GM21367 (cell line): ENCODE results near the gene IFITM1.
A peak's percentile ranks its signal among the peaks of the same experiment; 100 is the strongest.

Experiments used
- ATAC-seq: cut with Tn5 transposase; IDR thresholded peaks from one replicate; pipeline ENCODE4 v1.9.1; 2021; ENCODE audit not compliant: unreplicated experiment

IFITM1 gene

DNA sequence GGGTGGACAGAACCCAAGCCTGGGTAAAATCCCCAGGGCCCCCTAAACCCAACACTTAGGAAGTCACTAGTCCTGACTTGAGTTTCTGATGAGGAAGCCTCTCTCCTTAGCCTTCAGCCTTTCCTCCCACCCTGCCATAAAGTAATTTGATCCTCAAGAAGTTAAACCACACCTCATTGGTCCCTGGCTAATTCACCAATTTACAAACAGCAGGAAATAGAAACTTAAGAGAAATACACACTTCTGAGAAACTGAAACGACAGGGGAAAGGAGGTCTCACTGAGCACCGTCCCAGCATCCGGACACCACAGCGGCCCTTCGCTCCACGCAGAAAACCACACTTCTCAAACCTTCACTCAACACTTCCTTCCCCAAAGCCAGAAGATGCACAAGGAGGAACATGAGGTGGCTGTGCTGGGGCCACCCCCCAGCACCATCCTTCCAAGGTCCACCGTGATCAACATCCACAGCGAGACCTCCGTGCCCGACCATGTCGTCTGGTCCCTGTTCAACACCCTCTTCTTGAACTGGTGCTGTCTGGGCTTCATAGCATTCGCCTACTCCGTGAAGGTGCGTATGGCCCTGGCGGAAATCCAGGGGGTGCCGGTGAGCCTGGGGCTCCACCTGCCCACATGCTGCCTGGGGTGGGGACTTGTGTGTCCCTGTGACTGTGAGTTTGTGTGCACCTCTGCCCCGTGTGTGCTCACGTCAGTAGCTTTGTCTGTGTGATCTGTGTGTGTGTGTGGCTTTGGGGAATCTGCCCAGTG is at the start of gene IFITM1:
Gene IFITM1 (plus strand): TSS at position 254 of the 767 bp plus-strand sequence. CDS start 131 bp downstream, at position 385.
- no peak for ATAC-seq

DNA sequence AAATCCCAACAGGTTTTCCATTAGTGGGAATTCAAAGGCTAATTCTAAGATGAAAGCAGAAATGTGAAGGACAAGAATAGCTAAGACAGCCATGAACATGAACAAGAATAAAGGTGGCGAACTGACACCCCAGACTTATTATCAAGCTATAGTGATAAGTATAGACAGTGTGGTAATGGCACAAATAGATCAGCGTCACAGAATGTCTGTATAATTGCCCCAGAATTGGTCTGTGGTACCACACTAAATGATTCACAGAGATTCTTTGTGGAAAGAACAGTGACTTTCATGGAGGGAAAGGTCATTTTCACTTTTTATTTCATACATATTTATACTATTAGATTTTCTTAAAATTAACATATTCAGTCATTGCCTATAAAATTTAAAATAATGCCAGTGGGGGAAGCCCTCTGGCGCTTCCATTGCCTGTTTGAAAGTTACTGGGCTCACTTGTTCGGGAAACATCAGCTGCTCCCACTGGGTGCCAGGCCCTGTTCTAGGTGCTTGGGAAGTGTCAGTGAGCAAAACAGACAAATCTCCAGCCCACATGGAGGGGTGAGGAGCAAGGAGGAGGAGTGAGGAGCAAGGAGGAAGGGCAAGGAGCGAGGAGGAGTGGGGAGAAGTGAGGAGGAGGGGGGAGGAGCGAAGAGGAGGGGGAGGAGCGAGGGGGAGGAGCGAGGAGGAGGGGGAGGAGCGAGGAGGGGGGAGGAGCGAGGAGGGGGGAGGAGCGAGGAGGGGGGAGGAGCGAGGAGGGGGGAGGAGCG is 47.0 kb upstream of the IFITM1 start:
- no peak for ATAC-seq

DNA sequence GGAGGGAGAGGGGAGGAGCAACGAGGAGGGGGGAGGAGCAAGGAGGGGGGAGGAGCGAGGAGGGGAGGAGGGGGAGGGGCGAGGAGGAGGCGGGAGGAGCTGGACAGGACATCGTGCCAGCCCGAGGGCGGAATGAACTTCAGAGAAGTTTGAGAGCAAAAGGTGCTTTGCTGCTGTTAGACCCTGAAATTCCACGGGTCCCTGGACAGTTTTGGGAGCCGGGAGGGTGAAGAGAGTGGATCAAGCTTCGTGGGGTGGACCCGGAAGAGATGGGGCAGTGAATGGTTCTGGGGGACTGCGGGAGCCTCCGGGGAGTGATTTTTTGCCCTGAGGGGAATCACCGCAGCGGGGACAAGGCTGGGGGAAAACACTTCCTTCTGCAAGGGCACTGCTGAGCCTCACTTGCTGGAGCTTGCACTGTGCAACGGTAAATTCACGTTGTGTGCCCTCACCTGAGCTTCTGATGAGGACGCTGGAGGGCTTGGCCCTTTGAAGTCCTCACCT is 46.3 kb upstream of the IFITM1 start:
- ATAC-seq = no peak

DNA sequence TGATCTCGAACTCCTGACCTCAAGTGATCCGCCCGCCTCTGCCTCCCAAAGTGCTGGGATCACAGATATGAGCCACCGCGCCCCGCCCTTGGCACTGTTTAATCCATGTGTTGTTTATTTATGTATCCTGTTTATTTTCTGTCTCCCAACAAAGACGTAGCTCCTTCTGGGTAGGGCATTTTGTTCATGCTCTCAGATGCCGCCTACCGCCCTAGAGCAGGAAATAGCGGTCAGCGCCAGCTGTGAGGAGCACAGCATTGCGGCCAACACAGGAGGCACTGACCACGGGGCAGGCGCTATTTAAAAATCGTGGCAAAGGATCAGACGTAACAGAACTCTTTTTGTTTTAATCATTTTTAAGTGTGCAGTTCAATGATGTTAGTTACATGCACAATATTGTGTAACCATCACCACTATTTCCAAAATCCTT is 45.1 kb upstream of the IFITM1 start:
- peak; percentile 24 for ATAC-seq

DNA sequence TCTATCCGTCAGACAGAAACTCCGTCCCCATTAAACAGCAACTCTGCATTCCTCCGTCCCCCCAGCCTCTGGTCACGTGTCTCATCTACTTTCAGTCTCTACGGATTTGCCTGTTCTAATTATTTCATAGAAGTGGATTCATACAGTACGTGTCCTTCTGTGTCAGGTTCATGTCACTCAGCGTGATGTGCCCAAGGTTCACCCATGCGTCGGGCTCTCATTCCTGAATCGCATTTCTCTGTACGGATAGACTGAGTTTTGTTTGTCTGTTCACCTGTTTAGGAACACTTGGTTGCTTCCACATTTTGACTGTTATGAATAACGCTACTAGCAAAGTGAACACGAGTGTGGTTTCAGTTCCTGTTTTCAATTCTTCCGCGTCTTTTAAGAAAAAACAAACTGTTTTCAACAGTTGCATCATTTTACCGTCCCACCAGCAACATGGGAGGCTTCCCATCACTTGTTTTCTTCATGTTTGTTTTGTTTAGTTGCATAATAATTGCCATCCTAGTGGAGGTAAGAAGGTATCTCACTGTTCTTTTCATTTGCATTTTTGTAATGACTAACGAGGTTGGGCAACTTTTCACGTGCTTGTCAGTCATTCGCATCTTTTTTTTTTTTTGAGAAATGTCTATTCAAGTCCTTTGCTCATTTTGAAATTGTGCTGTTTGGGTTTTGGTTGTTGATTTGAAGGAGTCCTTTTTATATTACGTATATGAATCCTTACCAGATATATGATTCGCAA is 44.5 kb upstream of the IFITM1 start:
- ATAC-seq = peak; percentile 63

DNA sequence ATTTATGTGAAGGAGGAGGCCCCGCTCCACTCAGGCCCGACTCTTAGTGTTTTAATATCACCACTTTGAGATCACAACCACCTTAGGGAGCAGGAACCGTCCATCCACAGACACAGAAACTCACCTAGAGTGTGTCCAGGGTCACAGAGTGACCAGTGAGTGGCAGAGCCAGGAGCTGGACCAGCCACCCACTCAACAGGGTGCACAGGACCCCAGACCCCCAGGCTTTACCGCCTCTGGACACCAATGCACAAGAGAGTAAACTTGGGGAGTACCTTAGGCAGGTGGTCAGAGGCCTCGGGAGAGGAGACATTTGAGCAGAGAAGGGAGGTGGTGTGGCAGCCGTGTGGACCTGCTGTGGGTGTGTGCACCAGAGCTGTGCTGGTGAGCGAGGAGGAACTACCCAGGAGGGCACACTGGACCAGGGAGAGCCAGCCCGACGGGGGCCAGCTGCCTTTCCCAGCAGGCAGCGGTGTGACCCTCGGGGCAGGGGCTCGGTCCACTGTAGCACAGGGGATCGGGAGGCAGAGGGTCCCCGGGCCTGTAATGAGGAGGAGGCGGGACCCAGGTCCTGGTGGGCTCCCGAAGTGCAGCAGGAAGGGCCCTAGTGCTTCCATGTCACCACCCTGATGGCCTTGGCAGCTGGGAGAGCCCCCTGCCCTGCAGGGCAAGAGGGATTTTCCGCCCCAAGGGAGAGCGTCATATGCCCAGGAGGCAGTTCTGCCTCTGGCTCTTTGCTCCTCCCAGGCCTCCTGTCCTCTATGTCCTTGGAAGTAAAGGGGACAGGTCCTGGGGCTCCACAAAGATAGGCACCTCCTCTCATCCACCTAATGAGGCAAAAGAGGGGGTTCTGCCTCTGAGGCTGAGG is 43.2 kb upstream of the IFITM1 start:
- ATAC-seq = no peak

DNA sequence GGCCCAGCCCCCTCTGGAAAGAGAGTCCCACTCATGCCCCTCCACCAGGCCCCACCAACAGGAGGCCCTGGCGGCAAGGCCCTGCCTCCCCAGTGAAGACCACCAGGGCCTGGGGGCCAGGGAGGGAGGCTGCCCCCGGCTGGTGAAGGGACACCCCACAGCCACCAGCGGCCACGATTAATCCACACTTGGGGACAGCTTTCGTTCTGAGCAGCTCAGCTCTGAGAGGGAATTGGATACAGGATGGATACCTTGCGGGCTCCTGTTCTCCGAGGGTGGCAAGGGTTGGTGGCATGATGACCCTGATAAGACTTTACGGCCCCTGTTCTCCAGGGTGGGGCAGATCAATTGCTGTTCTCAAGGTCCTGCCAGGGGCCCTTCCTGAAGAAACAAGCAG is 42.5 kb upstream of the IFITM1 start:
- ATAC-seq = no peak

DNA sequence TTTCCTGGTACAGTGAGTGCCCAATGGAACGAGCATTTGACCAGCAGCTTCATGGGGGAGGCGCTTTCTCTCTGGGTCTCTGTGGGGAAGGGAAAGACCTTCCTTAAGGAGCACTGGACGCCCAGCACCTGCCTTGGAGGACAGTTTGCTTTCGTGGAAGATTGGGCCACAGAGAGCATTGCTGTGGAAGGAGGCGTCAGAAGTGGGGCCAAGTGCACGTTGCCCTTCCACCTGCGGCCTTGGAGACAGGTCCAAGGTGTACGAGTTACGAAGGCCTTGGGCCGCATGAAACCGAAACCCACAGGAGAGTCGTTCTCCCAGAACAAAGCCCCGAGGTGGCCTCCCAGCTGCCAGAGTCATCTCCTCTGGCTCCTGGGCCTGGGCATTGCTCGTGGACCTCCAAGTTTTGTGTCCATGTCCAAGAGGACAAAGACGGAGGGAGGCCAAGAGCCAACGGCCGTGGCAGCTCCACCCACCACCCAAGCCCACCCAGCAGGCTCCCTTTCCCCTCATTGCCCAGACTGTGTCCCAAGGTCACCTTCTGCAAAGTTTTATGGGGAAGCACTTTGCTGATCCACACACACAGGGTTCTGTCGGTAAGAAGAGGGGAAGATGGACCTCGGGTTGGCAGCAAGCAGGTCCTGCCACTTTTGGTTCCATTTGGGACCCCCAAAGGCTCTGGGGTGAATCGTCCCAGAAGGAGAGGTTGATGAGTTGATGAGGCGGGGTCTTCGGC is 41.5 kb upstream of the IFITM1 start:
- no peak for ATAC-seq

DNA sequence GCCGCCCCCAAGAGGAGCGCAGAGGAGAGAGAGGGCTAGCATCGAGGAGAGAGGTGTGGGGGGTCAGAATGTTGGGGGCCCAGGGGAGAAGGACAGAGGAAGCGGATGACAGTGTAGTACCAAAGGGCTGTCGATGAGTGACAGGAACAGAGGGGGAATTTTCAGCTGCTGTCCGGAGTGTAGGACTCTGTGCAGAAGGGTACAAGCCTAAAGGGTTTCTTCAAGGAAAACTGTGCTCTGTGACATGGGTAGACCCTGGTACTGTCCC is 41.0 kb upstream of the IFITM1 start:
- no peak for ATAC-seq

DNA sequence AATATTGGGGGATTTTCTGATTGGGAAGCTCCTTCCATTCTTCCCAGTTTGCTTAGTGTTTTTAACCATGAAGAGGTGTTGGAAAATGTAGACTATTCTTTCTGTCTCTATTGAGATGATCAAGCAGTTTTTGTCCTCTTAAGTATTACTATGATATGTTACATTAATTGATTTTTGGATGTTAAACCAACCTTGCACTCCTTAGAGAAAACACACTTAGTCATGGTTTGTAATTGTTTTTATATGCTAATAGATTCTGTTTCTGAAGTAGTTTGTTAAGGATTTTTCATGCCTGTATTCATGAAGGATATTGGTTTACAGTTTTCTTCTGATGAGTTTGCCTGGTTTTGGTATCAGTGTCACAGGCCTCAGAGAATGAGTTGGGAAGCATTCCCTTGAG is 37.6 kb upstream of the IFITM1 start:
- no peak for ATAC-seq

DNA sequence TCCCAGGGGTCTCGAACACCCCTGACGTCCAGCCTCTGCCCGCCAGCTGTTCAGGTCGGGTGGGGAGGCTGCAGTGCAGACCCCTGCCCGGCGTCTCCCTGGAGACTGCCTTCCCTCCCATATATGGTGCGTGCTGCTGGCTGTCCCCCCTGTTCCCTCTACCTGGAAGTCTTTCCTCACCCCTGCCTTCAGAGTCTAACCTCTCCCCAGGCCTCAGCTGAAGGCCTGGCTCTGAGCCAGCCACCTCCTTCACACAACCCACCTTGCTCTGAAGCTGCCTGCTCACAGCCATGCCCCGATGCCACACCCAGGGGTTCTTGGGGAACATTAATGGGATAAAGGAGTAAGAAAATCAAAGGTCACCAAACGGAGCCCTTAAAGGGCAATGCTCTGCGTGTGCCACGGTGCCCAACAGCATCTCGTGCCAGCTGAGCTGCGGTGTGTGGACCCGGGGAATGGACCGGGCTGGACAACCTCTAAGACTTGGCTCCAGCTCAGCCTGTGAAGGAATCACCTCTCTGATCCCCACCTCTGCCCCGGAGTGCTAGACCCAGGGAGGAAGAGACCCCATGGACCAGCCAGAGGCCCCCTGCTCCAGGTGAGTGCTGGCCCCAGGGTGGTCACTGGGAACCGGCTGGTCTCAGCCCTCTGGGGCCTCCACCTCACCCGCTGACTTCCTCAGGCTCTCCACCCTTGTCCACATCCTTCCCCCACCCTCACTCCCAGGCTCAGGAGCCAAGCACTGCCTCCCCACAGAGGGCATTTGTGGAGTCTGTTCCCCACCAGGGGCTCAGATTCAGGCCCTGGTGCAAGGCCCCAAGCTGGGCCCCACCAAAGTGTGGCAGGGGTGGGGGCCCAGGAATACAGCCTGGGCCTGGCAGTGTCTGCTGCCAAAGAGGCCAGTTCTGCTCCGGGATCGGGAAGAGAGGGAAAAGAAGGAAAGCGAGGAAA is 35.6 kb upstream of the IFITM1 start, which contains the start of gene NLRP6:
Gene NLRP6 (plus strand): TSS at position 407 of the 951 bp plus-strand sequence. CDS start 163 bp downstream, at position 570.
- ATAC-seq = no peak

DNA sequence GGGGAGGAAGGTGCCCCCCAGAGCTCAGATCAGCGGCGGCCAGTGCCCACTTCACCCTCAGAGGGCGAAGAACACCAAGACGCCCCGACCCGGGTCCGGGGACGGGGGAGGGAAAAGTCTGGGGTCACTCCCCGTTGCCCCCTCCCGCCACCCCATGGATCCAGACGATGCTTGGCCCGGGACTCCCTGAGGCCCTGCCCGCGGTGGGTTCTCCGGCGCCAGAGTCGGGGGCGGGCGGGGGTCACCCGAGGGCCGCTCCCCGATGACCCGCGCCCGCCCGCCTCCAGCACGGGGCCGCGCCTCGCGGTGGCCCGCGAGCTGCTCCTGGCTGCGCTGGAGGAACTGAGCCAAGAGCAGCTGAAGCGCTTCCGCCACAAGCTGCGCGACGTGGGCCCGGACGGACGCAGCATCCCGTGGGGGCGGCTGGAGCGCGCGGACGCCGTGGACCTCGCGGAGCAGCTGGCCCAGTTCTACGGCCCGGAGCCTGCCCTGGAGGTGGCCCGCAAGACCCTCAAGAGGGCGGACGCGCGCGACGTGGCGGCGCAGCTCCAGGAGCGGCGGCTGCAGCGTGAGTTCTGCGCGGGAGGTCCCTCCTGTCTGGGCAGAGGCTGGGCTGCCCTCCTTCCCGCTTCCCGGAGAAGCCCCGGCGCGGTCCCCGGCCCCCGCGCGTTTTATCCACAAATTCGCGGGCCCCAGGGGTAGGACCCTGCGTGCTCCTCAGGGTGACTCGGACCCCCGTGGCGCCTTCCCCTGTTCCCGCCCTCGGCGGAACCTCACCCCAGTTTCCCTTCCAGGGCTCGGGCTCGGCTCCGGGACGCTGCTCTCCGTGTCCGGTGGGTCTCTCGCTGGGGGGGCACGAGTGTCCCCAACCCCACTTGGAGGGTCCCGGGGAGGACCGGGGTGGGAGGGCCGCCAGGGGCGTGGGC is 34.5 kb upstream of the IFITM1 start:
- ATAC-seq = no peak

DNA sequence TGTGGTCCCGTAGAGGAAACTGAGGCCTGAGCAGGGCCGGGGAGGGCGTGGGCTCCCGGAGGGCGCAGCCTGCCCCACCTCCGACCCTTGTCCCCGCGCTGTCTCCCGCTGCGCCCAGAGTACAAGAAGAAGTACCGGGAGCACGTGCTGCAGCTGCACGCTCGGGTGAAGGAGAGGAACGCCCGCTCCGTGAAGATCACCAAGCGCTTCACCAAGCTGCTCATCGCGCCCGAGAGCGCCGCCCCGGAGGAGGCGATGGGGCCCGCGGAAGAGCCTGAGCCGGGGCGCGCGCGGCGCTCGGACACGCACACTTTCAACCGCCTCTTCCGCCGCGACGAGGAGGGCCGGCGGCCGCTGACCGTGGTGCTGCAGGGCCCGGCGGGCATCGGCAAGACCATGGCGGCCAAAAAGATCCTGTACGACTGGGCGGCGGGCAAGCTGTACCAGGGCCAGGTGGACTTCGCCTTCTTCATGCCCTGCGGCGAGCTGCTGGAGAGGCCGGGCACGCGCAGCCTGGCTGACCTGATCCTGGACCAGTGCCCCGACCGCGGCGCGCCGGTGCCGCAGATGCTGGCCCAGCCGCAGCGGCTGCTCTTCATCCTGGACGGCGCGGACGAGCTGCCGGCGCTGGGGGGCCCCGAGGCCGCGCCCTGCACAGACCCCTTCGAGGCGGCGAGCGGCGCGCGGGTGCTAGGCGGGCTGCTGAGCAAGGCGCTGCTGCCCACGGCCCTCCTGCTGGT is 33.7 kb upstream of the IFITM1 start:
- ATAC-seq = no peak

DNA sequence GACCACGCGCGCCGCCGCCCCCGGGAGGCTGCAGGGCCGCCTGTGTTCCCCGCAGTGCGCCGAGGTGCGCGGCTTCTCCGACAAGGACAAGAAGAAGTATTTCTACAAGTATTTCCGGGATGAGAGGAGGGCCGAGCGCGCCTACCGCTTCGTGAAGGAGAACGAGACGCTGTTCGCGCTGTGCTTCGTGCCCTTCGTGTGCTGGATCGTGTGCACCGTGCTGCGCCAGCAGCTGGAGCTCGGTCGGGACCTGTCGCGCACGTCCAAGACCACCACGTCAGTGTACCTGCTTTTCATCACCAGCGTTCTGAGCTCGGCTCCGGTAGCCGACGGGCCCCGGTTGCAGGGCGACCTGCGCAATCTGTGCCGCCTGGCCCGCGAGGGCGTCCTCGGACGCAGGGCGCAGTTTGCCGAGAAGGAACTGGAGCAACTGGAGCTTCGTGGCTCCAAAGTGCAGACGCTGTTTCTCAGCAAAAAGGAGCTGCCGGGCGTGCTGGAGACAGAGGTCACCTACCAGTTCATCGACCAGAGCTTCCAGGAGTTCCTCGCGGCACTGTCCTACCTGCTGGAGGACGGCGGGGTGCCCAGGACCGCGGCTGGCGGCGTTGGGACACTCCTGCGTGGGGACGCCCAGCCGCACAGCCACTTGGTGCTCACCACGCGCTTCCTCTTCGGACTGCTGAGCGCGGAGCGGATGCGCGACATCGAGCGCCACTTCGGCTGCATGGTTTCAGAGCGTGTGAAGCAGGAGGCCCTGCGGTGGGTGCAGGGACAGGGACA is 32.9 kb upstream of the IFITM1 start:
- ATAC-seq = no peak

DNA sequence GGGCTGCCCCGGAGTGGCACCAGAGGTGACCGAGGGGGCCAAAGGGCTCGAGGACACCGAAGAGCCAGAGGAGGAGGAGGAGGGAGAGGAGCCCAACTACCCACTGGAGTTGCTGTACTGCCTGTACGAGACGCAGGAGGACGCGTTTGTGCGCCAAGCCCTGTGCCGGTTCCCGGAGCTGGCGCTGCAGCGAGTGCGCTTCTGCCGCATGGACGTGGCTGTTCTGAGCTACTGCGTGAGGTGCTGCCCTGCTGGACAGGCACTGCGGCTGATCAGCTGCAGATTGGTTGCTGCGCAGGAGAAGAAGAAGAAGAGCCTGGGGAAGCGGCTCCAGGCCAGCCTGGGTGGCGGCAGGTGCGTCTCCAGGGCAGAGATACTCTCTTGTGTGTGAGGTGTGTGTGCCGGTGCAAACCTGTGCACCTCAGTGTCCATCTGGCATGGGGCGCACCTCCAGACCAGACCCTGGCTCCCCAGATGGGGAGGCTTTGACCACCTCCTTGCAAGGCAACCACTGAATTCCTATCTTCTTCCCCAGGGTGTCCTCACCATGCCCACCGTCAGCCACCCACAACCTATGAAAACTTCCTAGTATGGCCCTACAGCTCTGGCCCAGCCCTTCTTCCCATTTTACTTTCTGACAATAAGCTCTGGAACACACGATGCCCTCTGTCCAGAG is 32.2 kb upstream of the IFITM1 start:
- ATAC-seq = no peak

DNA sequence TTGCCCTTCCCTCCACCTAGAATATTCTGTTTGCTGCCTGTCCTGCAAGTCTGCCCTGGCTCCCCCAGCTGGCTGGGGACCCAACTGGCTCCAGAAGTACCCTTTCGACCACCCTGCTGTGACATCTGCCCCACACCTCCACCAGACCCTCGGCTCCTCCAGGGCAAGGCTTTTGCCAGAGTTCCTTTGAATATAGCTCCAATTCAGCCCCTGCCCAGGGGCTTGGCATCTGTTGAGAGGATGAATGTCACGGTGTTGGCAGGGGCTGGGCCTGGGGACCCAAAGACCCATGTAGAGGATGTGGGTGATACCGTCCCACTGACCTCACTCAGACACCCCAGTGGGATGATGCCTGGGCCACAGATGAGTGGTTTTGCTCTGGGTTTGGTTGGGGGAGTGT is 31.7 kb upstream of the IFITM1 start:
- no peak for ATAC-seq
